Keratinocyte (primary cell): ENCODE measurements around the gene MX2. TPM values are rescaled to one million over a fixed set of nuclear protein-coding genes. Genes with fewer than 3 reads are reported as not detected.
"Not testable (repeated sequence)": the region's sequence is repeated elsewhere in the genome, so short reads cannot be mapped to it uniquely, and the experiment has no call there.

Experiments
- DNase-seq: peaks from one replicate; pipeline ENCODE4 v3.0.0-alpha.2; 2011; ENCODE audit warnings: low read depth, missing footprints, low spot score
- FAIRE-seq: peaks from 2 replicates; lab custom pipeline; 2011; peaks lifted over from hg19 to GRCh38; lab: Jason Lieb, UNC
- H2AFZ ChIP-seq: 2 replicates; pipeline ENCODE4 v1.6.0; 2012; ENCODE audit warnings: low read length, control low read depth, inconsistent platforms; ENCODE audit not compliant: control insufficient read depth
- H3K27ac ChIP-seq: 2 replicates; pipeline ENCODE4 v1.5.1; 2011; ENCODE audit warnings: low read length; ENCODE audit not compliant: control insufficient read depth, insufficient read depth
- H3K27me3 ChIP-seq: 3 replicates; pipeline ENCODE4 v1.6.0; 2011; ENCODE audit warnings: low read length; ENCODE audit not compliant: control insufficient read depth, insufficient read depth; ENCODE audit errors: extremely low read depth
- H3K36me3 ChIP-seq, 2 experiments: 2 replicates in 1 of 2; 3 replicates in 1 of 2; pipeline ENCODE4 v1.5.1; 2011; ENCODE audit warnings: low read length in 2 of 2, mild to moderate bottlenecking in 1 of 2; ENCODE audit not compliant: control insufficient read depth in 2 of 2, insufficient read depth in 2 of 2; ENCODE audit errors: extremely low read depth in 1 of 2
- H3K4me1 ChIP-seq: 3 replicates; pipeline ENCODE4 v1.5.1; 2011; ENCODE audit warnings: low read length; ENCODE audit not compliant: control insufficient read depth, insufficient read depth; ENCODE audit errors: extremely low read depth
- H3K4me2 ChIP-seq: 3 replicates; pipeline ENCODE4 v1.6.0; 2011; ENCODE audit warnings: low read depth, low read length; ENCODE audit not compliant: control insufficient read depth, insufficient read depth; ENCODE audit errors: extremely low read depth
- H3K4me3 ChIP-seq, 3 experiments: fragments of 200-600 bp in 1 of 3; sonication (generic) in 1 of 3; 2 replicates in 2 of 3; 3 replicates in 1 of 3; pipeline ENCODE4 v1.5.1; 2011 to 2016; ENCODE audit warnings: low read length in 3 of 3, mild to moderate bottlenecking in 3 of 3, control low read depth in 2 of 3, inconsistent platforms in 1 of 3, low read depth in 1 of 3, mixed read lengths in 1 of 3, mixed run types in 1 of 3, moderate library complexity in 1 of 3; ENCODE audit not compliant: control insufficient read depth in 2 of 3, insufficient read depth in 2 of 3; ENCODE audit errors: extremely low read depth in 1 of 3
- H3K79me2 ChIP-seq: 2 replicates; pipeline ENCODE4 v1.6.0; 2012; ENCODE audit warnings: low read length; ENCODE audit not compliant: control insufficient read depth, insufficient read depth
- H3K9ac ChIP-seq: 3 replicates; pipeline ENCODE4 v1.6.0; 2011; ENCODE audit warnings: low read length; ENCODE audit not compliant: control insufficient read depth, insufficient read depth; ENCODE audit errors: extremely low read depth
- H3K9me1 ChIP-seq: 3 replicates; pipeline ENCODE4 v1.6.0; 2011; ENCODE audit warnings: low read length; ENCODE audit not compliant: control insufficient read depth, insufficient read depth; ENCODE audit errors: extremely low read depth
- H3K9me3 ChIP-seq: 2 replicates; pipeline ENCODE4 v1.5.1; 2012; ENCODE audit warnings: low read depth, low read length; ENCODE audit not compliant: control insufficient read depth
- H4K20me1 ChIP-seq: 3 replicates; pipeline ENCODE4 v1.6.0; 2011; ENCODE audit warnings: low read length; ENCODE audit not compliant: control insufficient read depth, insufficient read depth; ENCODE audit errors: extremely low read depth
- CTCF ChIP-seq, 3 experiments: IDR thresholded peaks in 1 of 3; conservative IDR thresholded peaks in 1 of 3; optimal IDR thresholded peaks in 1 of 3; 2 replicates in 2 of 3; 3 replicates in 1 of 3; pipeline versions ENCODE3 to v1.5.1; 2011; ENCODE audit warnings: low read length in 3 of 3, mild to moderate bottlenecking in 3 of 3, moderate library complexity in 2 of 3, control low read depth in 1 of 3, inconsistent platforms in 1 of 3; ENCODE audit not compliant: insufficient read depth in 2 of 3; ENCODE audit errors: extremely low read depth in 1 of 3
- EZH2 ChIP-seq: IDR thresholded peaks from one replicate; pipeline ENCODE4 v1.6.1; 2012; ENCODE audit warnings: inconsistent platforms, mild to moderate bottlenecking, low read length, moderate library complexity
- dilution Hi-C: fragments of 300-500 bp; cut with MboI; formaldehyde crosslinking; loops from one replicate; pipeline ENCODE4 v1.7.0; 2020; ENCODE audit warnings: low sequenced_read_pairs; ENCODE audit not compliant: extremely low pct_ligation_motif_present
- polyA plus RNA-seq, 5 experiments: library from polyadenylated mRNA; depleted of rRNA in 3 of 5; stranded (reverse) in 3 of 5; stranded (forward) in 1 of 5; unstranded in 1 of 5; fragments of >200 nt; gene quantifications; 1 replicate in 1 of 5; 2 replicates in 3 of 5; 3 replicates in 1 of 5; pipeline versions ENCODE4 v1.2.1 to v1.2.3, GENCODE V29; 2011 to 2012; ENCODE audit warnings: missing spikeins in 2 of 5, low read depth in 1 of 5, low replicate concordance in 1 of 5

MX2 gene
- polyA plus RNA-seq, 1 donor (not counting 4 experiments of a cell fraction or from before 2014, with no cell fraction given): 7.1 TPM

GRCh38 chr21:41411449-41412089, 49.7 kb downstream of the MX2 start:
- Histone ChIP-seq H3K36me3 (no peaks in the 10 kb centered on the region), H2AFZ (peak overlapping the region; percentile 26), H3K9me1 (no peaks in the 10 kb centered on the region), H3K79me2 (no peaks in the 10 kb centered on the region), H3K4me2 (no peak overlapping the region), H4K20me1 (no peaks in the 10 kb centered on the region), H3K4me1 (peaks cover 6% of the 10 kb centered on the region), H3K27ac (no peak overlapping the region), H3K9me3 (no peaks in the 10 kb centered on the region), H3K4me3 (no peak overlapping the region), H3K9ac (no peak overlapping the region), H3K27me3 (peaks cover 3% of the 10 kb centered on the region)
- DNase-seq: no peak
- TF ChIP-seq CTCF (optimal IDR thresholded peaks at IDR 0.05 in 1 of 3, IDR thresholded peaks at IDR 0.05 in 1 of 3, conservative IDR thresholded peaks at IDR 0.05 in 1 of 3; ENCODE audit: extremely low read depth in 1 of 3, insufficient read depth in 2 of 3, low read length in 3 of 3): peak; percentile 21 to 42 (median 36)
- TF ChIP-seq EZH2: no peak
- peak; percentile 58 for FAIRE-seq
- dilution Hi-C loops: no loop called here

GRCh38 chr21:41417505-41417904, 55.7 kb downstream of the MX2 start:
- H2AFZ ChIP-seq, H3K4me3 ChIP-seq, H3K9me1 ChIP-seq, H3K27me3 ChIP-seq, FAIRE-seq, H3K9ac ChIP-seq, DNase-seq, dilution Hi-C loops, H3K4me2 ChIP-seq, H3K79me2 ChIP-seq, H3K36me3 ChIP-seq, H3K27ac ChIP-seq, H3K4me1 ChIP-seq, H3K9me3 ChIP-seq, H4K20me1 ChIP-seq: not testable (repeated sequence)

GRCh38 chr21:41418393-41418792, 56.6 kb downstream of the MX2 start:
- no peak overlapping the region for H3K9ac ChIP-seq
- no peaks in the 10 kb centered on the region for H3K27me3 ChIP-seq
- dilution Hi-C loops: no loop called here
- TF ChIP-seq EZH2 (no peak), CTCF (optimal IDR thresholded peaks at IDR 0.05 in 1 of 3, IDR thresholded peaks at IDR 0.05 in 1 of 3, conservative IDR thresholded peaks at IDR 0.05 in 1 of 3; ENCODE audit: extremely low read depth in 1 of 3, insufficient read depth in 2 of 3, low read length in 3 of 3) (no peak)
- no peaks in the 10 kb centered on the region for H3K9me1 ChIP-seq
- H3K4me3 ChIP-seq: no peak overlapping the region
- H3K36me3 ChIP-seq: no peaks in the 10 kb centered on the region
- no peak overlapping the region for H3K27ac ChIP-seq
- no peak overlapping the region for H3K4me2 ChIP-seq
- no peaks in the 10 kb centered on the region for H3K9me3 ChIP-seq
- no peaks in the 10 kb centered on the region for H4K20me1 ChIP-seq
- H3K4me1 ChIP-seq: peaks cover 3% of the 10 kb centered on the region
- no peaks in the 10 kb centered on the region for H3K79me2 ChIP-seq
- H2AFZ ChIP-seq: no peak overlapping the region
- FAIRE-seq (no peak), DNase-seq (no peak)
